Loucy (cell line): ENCODE results near the gene OR6J1.

Source experiments
- H2AFZ ChIP-seq: fragments of 200-600 bp; sonication (generic); 2 replicates; pipeline ENCODE4 v1.6.0; 2016; ENCODE audit warnings: antibody characterized with exemption, mild to moderate bottlenecking, low read length, moderate library complexity
- H3F3A ChIP-seq: fragments of 200-600 bp; 2 replicates; pipeline ENCODE4 v1.6.0; 2016; ENCODE audit warnings: antibody characterized with exemption, low read depth, mild to moderate bottlenecking
- H3K27me3 ChIP-seq: fragments of 200-600 bp; sonication (generic); 2 replicates; pipeline ENCODE4 v1.6.1; 2014; ENCODE audit warnings: low read length, mild to moderate bottlenecking; ENCODE audit not compliant: insufficient read depth, poor library complexity, severe bottlenecking
- H3K36me3 ChIP-seq: fragments of 200-600 bp; sonication (generic); 2 replicates; pipeline ENCODE4 v1.6.1; 2016; ENCODE audit warnings: low read length; ENCODE audit not compliant: insufficient read depth
- H3K4me1 ChIP-seq: fragments of 200-600 bp; sonication (generic); 2 replicates; pipeline ENCODE4 v1.5.1; 2014; ENCODE audit warnings: low read length, mild to moderate bottlenecking; ENCODE audit not compliant: insufficient read depth, poor library complexity, severe bottlenecking
- H3K4me2 ChIP-seq: fragments of 200-600 bp; sonication (generic); 2 replicates; pipeline ENCODE4 v1.6.0; 2014; ENCODE audit warnings: antibody characterized with exemption, low read length, low read depth, mild to moderate bottlenecking; ENCODE audit not compliant: poor library complexity, severe bottlenecking
- H3K4me3 ChIP-seq: fragments of 200-600 bp; sonication (generic); 2 replicates; pipeline ENCODE4 v1.5.1; 2014; ENCODE audit warnings: low read length, mild to moderate bottlenecking, mixed read lengths; ENCODE audit not compliant: poor library complexity, severe bottlenecking
- H3K79me2 ChIP-seq: fragments of 200-600 bp; sonication (generic); 2 replicates; pipeline ENCODE4 v1.6.1; 2014; ENCODE audit warnings: low read length; ENCODE audit not compliant: insufficient read depth
- H3K9ac ChIP-seq: fragments of 200-600 bp; sonication (generic); 2 replicates; pipeline ENCODE4 v1.6.0; 2014; ENCODE audit warnings: mild to moderate bottlenecking, low read depth, low read length, moderate library complexity; ENCODE audit not compliant: poor library complexity, severe bottlenecking
- H3K9me2 ChIP-seq: fragments of 200-600 bp; sonication (generic); replicated peaks from 2 replicates; pipeline ENCODE4 v1.6.1; 2016; ENCODE audit warnings: low read depth, low read length, mixed read lengths
- H3K9me3 ChIP-seq: fragments of 200-600 bp; sonication (generic); 2 replicates; pipeline ENCODE4 v1.6.1; 2014; ENCODE audit warnings: mild to moderate bottlenecking, antibody characterized with exemption, low read length, low read depth; ENCODE audit not compliant: insufficient read depth
- H4K20me1 ChIP-seq: fragments of 200-600 bp; sonication (generic); 2 replicates; pipeline ENCODE4 v1.6.0; 2014; ENCODE audit warnings: antibody characterized with exemption, low read length, mild to moderate bottlenecking; ENCODE audit not compliant: insufficient read depth, poor library complexity, severe bottlenecking
- CTCF ChIP-seq: fragments of 200-600 bp; sonication (generic); conservative IDR thresholded peaks from 2 replicates; pipeline ENCODE4 v1.5.1; 2014; ENCODE audit warnings: mild to moderate bottlenecking, antibody characterized with exemption, low read length
- EZH2phosphoT487 ChIP-seq: fragments of 200-600 bp; IDR thresholded peaks from 2 replicates; pipeline ENCODE4 v1.6.1; 2018; ENCODE audit warnings: antibody characterized with exemption, mild to moderate bottlenecking, moderate library complexity, borderline replicate concordance

Gene OR6J1

GRCh38 chr14:22657861-22658260 lies 13.7 kb upstream of the OR6J1 start:
- no peaks in the 10 kb centered on the region for H3K27me3 ChIP-seq
- no peaks in the 10 kb centered on the region for H3K79me2 ChIP-seq
- no peaks in the 10 kb centered on the region for H3K4me1 ChIP-seq
- H4K20me1 ChIP-seq = no peaks in the 10 kb centered on the region
- H3F3A ChIP-seq = no peaks in the 10 kb centered on the region
- no peak overlapping the region for H3K4me2 ChIP-seq
- no peak overlapping the region for H3K9ac ChIP-seq
- no peaks in the 10 kb centered on the region for H3K36me3 ChIP-seq
- H2AFZ ChIP-seq = no peak overlapping the region
- H3K4me3 ChIP-seq = no peak overlapping the region
- no peaks in the 10 kb centered on the region for H3K9me2 ChIP-seq
- no peaks in the 10 kb centered on the region for H3K9me3 ChIP-seq
- TF ChIP-seq CTCF = peak; percentile 69
- no peak for TF ChIP-seq EZH2phosphoT487

- no peak overlapping the region for H2AFZ ChIP-seq
- no peak overlapping the region for H3K4me2 ChIP-seq
- H3K79me2 ChIP-seq = no peaks in the 10 kb centered on the region
- H3K9me3 ChIP-seq = no peaks in the 10 kb centered on the region
- no peak overlapping the region for H3K9ac ChIP-seq
- no peaks in the 10 kb centered on the region for H3K4me1 ChIP-seq
- no peaks in the 10 kb centered on the region for H3K36me3 ChIP-seq
- H3K27me3 ChIP-seq = no peaks in the 10 kb centered on the region
- H3K9me2 ChIP-seq = no peaks in the 10 kb centered on the region
- TF ChIP-seq EZH2phosphoT487 = no peak
- TF ChIP-seq CTCF = no peak
- no peaks in the 10 kb centered on the region for H4K20me1 ChIP-seq
- no peaks in the 10 kb centered on the region for H3F3A ChIP-seq
- H3K4me3 ChIP-seq = no peak overlapping the region
Observed at GRCh38 chr14:22656945-22657731, 13.0 kb upstream of the OR6J1 start.

- Histone ChIP-seq H3K36me3 (no peaks in the 10 kb centered on the region), H3F3A (no peaks in the 10 kb centered on the region), H3K4me1 (peaks cover 2% of the 10 kb centered on the region), H3K9me3 (no peaks in the 10 kb centered on the region), H3K79me2 (no peaks in the 10 kb centered on the region), H3K4me2 (no peak overlapping the region), H3K9ac (no peak overlapping the region), H3K4me3 (no peak overlapping the region), H3K9me2 (no peaks in the 10 kb centered on the region), H4K20me1 (no peaks in the 10 kb centered on the region), H2AFZ (no peak overlapping the region), H3K27me3 (no peaks in the 10 kb centered on the region)
- TF ChIP-seq EZH2phosphoT487 (no peak), CTCF (no peak)
Observed at GRCh38 chr14:22656226-22656625, 12.1 kb upstream of the OR6J1 start.
